ENCODE results near the gene GFPT2. TPM values are rescaled to one million over a fixed set of nuclear protein-coding genes. Genes with fewer than 3 reads are reported as not detected.
A peak's percentile ranks its signal among the peaks of the same experiment; 100 is the strongest.

The GFPT2 gene
- total and polyA plus RNA-seq, 9 of the 15 experiments (the other 6 are each of a cell fraction or from before 2014, with no cell fraction given) = 0.07 to 0.14 (median 0.08) TPM; not detected in 6

DNA sequence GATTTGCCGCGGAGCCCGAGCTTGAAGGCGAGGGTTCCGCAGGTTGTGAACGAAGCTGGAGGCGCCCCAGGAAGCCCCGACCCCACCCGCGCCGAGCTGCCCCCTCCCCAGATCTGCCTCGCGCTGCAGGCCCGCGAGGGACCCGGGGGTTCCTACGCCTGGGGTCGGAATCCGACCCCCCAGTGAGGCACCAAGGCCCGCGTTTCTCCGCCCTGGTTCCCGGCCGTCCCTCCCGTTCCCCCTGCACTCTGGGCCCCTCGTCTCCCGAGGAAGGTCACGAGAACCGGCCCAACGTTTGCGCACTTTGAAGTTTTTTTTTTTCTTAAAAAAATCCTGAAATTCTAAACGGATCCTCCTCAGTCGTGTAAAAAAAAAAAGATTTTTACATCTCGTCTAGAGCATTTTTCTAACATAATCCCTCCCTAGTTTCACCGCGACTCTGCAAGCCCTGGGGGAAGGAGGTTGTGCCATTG is 880 bp upstream of the GFPT2 start:
- Histone ChIP-seq H3K9me3 (replicated peaks; ENCODE audit: control insufficient read depth, insufficient read depth, low read depth, low read length) (no peaks in the 10 kb centered on the region; the same call in 1 of the 2 replicates), H3K9me1 (ENCODE audit: control insufficient read depth, insufficient read depth, low read length) (no peaks in the 10 kb centered on the region), H3K27me3 (ENCODE audit: control insufficient read depth in 2 of 2, insufficient read depth in 2 of 2, low read length in 2 of 2) (peaks cover 26 to 86% of the 10 kb centered on the region in 2 experiments; a peak in 4 of 5 replicates), H3K4me1 (replicated peaks in 1 of 2; ENCODE audit: control insufficient read depth in 2 of 2, insufficient read depth in 2 of 2, low read length in 2 of 2) (peaks cover 0 to 23% of the 10 kb centered on the region in 2 experiments; a peak in 2 of 5 replicates), H3K79me2 (ENCODE audit: control insufficient read depth, insufficient read depth, low read length) (no peaks in the 10 kb centered on the region), H4K20me1 (replicated peaks; ENCODE audit: control insufficient read depth, insufficient read depth, low read length) (peaks cover 14% of the 10 kb centered on the region), H3K4me3 (no peak overlapping the region), H3K27ac (ENCODE audit: extremely low read depth, low read depth, low read length) (no peak overlapping the region), H3K4me2 (ENCODE audit: insufficient read depth, low read length) (no peak overlapping the region), H2AFZ (ENCODE audit: low read depth, low read length) (no peak overlapping the region), H3K36me3 (ENCODE audit: control insufficient read depth, insufficient read depth, low read length) (no peaks in the 10 kb centered on the region), H3K9ac (ENCODE audit: insufficient read depth in 1 of 2, low read depth in 2 of 2, low read length in 2 of 2) (peak overlapping the region in 1 of 2 experiments; percentile 84; a peak in 2 of 4 replicates)
- ATAC-seq (no peak), FAIRE-seq (no peak), DNase-seq (ENCODE audit: extremely low read depth in 1 of 4, low spot score in 3 of 4) (no peak)
- 27% methylated on average over 29 of the region's 36 CpGs for WGBS (ENCODE audit: insufficient coverage, low coverage, missing lambda C conversion rate)
- intact Hi-C loops (cut with micrococcal nuclease) (no loop called here), in situ Hi-C loops (cut with MboI) (no loop called here)
- peak; percentile 43 for TF ChIP-seq CBX2 (IDR thresholded peaks at IDR 0.05; ENCODE audit: insufficient read depth, low read length, poor library complexity, severe bottlenecking)
- TF ChIP-seq RFX1 (IDR thresholded peaks at IDR 0.05) = no peak
- CTCF ChIA-PET (ENCODE audit: low intra/inter-chr PET ratio) = no interaction called here
- BruUV-seq (replicated peaks) = no TSS peak
- POLR2A ChIA-PET = no interaction called here

DNA sequence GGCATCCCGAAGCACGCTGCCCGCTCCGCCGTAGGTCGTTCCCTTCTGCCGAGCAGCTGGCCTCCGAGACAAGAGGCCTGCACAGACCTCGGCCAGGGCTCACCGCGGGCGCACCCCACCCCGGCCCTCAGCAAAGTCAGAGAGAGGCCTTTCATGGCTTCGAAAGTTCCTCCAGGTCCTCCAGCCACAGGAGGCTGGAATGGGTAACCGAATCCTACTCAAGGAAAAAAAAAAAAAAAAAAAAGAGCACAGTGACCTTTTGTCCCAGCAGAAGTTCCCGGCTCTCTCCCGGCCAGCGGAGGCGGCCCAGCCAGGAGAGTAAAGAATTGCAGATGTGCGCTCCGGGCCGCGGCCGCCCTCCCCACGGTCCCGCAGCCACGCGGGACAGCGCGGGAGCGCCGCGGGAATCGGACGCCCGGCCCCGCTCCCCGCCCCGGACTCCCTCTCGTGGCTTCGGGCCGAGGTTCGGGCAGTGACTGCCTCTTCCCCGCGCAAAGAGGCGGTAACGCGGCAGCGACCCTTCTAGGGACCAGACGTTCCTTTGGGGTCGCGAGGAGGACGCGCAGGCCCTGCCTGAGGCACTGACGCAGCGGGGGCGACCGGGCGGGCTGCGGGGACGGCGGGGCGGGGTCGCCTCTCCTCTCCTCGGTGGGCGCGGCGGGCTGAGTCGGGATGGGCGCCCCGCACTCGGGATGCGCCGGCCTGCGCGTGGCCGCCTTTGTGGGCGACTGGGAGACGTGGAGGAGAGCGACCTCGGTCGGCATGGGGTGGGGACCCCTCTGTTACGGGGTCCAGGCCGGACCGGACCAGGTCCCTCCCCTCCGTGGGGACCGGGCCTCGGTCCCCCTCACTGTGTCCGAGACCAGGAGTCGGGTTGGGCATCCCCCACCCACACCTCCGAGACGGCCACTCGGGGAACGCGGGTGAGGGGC is 754 bp downstream of the GFPT2 start:
- FAIRE-seq (no peak), DNase-seq (ENCODE audit: extremely low read depth in 1 of 4, low spot score in 3 of 4) (no peak), ATAC-seq (no peak)
- intact Hi-C loops (cut with micrococcal nuclease) = no loop called here
- Histone ChIP-seq H3K4me1 (replicated peaks in 1 of 2; ENCODE audit: control insufficient read depth in 2 of 2, insufficient read depth in 2 of 2, low read length in 2 of 2) (peaks cover 0 to 23% of the 10 kb centered on the region in 2 experiments; a peak in 2 of 5 replicates), H4K20me1 (replicated peaks; ENCODE audit: control insufficient read depth, insufficient read depth, low read length) (peaks cover 14% of the 10 kb centered on the region), H2AFZ (ENCODE audit: low read depth, low read length) (no peak overlapping the region), H3K9ac (ENCODE audit: insufficient read depth in 1 of 2, low read depth in 2 of 2, low read length in 2 of 2) (peak overlapping the region in 1 of 2 experiments; percentile 52; a peak in 1 of 4 replicates), H3K9me1 (ENCODE audit: control insufficient read depth, insufficient read depth, low read length) (no peaks in the 10 kb centered on the region), H3K9me3 (replicated peaks; ENCODE audit: control insufficient read depth, insufficient read depth, low read depth, low read length) (no peaks in the 10 kb centered on the region), H3K4me2 (ENCODE audit: insufficient read depth, low read length) (no peak overlapping the region), H3K27me3 (ENCODE audit: control insufficient read depth in 2 of 2, insufficient read depth in 2 of 2, low read length in 2 of 2) (peaks cover 26 to 85% of the 10 kb centered on the region in 2 experiments; a peak in 4 of 5 replicates), H3K27ac (ENCODE audit: extremely low read depth, low read depth, low read length) (no peak overlapping the region), H3K79me2 (ENCODE audit: control insufficient read depth, insufficient read depth, low read length) (no peaks in the 10 kb centered on the region), H3K36me3 (ENCODE audit: control insufficient read depth, insufficient read depth, low read length) (no peaks in the 10 kb centered on the region), H3K4me3 (peak overlapping the region; percentile 36; the same call in 1 of the 2 replicates)
- in situ Hi-C loops (cut with MboI) = no loop called here
- 27% methylated on average over 30 of the region's 95 CpGs for WGBS (ENCODE audit: insufficient coverage, low coverage, missing lambda C conversion rate)
- POLR2A ChIA-PET = interaction anchor here (0.5 kb wide), 1 partner anchor 27 kb away, joined by 3 read pairs; no protein-coding TSS in a partner anchor
- no TSS peak for BruUV-seq (replicated peaks)
- CTCF ChIA-PET (ENCODE audit: low intra/inter-chr PET ratio) = no interaction called here
- TF ChIP-seq ZNF253 (CRISPR knock-in tag; conservative IDR thresholded peaks at IDR 0.05) (no peak), BRD4 (IDR thresholded peaks at IDR 0.05) (no peak), ELF1 (tag; IDR thresholded peaks at IDR 0.05) (no peak), SMAD4 (CRISPR knock-in tag; conservative IDR thresholded peaks at IDR 0.05) (no peak)
- TF ChIP-seq, protein P1, sequence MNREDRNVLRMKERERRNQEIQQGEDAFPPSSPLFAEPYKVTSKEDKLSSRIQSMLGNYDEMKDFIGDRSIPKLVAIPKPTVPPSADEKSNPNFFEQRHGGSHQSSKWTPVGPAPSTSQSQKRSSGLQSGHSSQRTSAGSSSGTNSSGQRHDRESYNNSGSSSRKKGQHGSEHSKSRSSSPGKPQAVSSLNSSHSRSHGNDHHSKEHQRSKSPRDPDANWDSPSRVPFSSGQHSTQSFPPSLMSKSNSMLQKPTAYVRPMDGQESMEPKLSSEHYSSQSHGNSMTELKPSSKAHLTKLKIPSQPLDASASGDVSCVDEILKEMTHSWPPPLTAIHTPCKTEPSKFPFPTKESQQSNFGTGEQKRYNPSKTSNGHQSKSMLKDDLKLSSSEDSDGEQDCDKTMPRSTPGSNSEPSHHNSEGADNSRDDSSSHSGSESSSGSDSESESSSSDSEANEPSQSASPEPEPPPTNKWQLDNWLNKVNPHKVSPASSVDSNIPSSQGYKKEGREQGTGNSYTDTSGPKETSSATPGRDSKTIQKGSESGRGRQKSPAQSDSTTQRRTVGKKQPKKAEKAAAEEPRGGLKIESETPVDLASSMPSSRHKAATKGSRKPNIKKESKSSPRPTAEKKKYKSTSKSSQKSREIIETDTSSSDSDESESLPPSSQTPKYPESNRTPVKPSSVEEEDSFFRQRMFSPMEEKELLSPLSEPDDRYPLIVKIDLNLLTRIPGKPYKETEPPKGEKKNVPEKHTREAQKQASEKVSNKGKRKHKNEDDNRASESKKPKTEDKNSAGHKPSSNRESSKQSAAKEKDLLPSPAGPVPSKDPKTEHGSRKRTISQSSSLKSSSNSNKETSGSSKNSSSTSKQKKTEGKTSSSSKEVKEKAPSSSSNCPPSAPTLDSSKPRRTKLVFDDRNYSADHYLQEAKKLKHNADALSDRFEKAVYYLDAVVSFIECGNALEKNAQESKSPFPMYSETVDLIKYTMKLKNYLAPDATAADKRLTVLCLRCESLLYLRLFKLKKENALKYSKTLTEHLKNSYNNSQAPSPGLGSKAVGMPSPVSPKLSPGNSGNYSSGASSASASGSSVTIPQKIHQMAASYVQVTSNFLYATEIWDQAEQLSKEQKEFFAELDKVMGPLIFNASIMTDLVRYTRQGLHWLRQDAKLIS (CRISPR knock-in tag; IDR thresholded peaks at IDR 0.05) = no peak

Measured in K562 (cell line).